H1 (cell line): ENCODE measurements around the gene NUP133. TPM values are rescaled to one million over a fixed set of nuclear protein-coding genes. Genes with fewer than 3 reads are reported as not detected.
A peak's percentile ranks its signal among the peaks of the same experiment; 100 is the strongest.

ENCODE experiments used
- CTCF ChIA-PET: fragments of 300-600 bp; sonication (Branson Sonifier 250); formaldehyde crosslinking; loops from one replicate; lab custom pipeline; 2021; ENCODE audit not compliant: partially characterized antibody; lab: Charles Lee
- POLR2A ChIA-PET: fragments of 300-600 bp; sonication (Branson Sonifier 250); formaldehyde crosslinking; loops from one replicate; lab custom pipeline; 2021; ENCODE audit warnings: inconsistent platforms; ENCODE audit not compliant: partially characterized antibody; lab: Charles Lee
- DNase-seq, 2 experiments: peaks; one replicate each; pipeline versions ENCODE4 v3.0.0 to v3.0.0-alpha.2; 2010 to 2022; ENCODE audit warnings: low spot score in 2 of 2, low read depth in 1 of 2, mixed read lengths in 1 of 2
- FAIRE-seq: peaks from 2 replicates; lab custom pipeline; 2011; peaks lifted over from hg19 to GRCh38; lab: Jason Lieb, UNC
- H2AFZ ChIP-seq: 2 replicates; pipeline ENCODE4 v1.8.1; 2012; ENCODE audit warnings: low read length, inconsistent platforms
- H2AK5ac ChIP-seq: 2 replicates; pipeline ENCODE4 v1.6.1; 2013; ENCODE audit warnings: low read depth, low read length
- H2BK120ac ChIP-seq: replicated peaks from 2 replicates; pipeline ENCODE3; 2013; ENCODE audit warnings: low read depth, low read length, inconsistent platforms
- H2BK12ac ChIP-seq: 2 replicates; pipeline ENCODE4 v1.6.1; 2013; ENCODE audit warnings: low read depth, low read length
- H2BK15ac ChIP-seq: 2 replicates; pipeline ENCODE4 v1.6.1; 2013; ENCODE audit warnings: low read length
- H2BK20ac ChIP-seq: 2 replicates; pipeline ENCODE4 v1.6.1; 2013; ENCODE audit warnings: low read length
- H2BK5ac ChIP-seq: 2 replicates; pipeline ENCODE4 v1.6.1; 2013; ENCODE audit warnings: low read depth, low read length
- H3K14ac ChIP-seq: 2 replicates; pipeline ENCODE4 v1.6.1; 2013; ENCODE audit warnings: inconsistent platforms; ENCODE audit not compliant: insufficient read length
- H3K18ac ChIP-seq: 2 replicates; pipeline ENCODE4 v1.6.1; 2013; ENCODE audit warnings: low read length; ENCODE audit errors: extremely low read depth
- H3K23ac ChIP-seq: 2 replicates; pipeline ENCODE4 v1.6.1; 2013; ENCODE audit warnings: inconsistent platforms; ENCODE audit not compliant: insufficient read length
- H3K23me2 ChIP-seq: 2 replicates; pipeline ENCODE4 v1.6.1; 2013; ENCODE audit warnings: low read depth, low read length
- H3K27ac ChIP-seq: 2 replicates; pipeline ENCODE4 v1.6.1; 2011; ENCODE audit warnings: low read depth, low read length, inconsistent platforms
- H3K27me3 ChIP-seq, 4 experiments: replicated peaks in 1 of 4; 1 replicate in 1 of 4; 2 replicates in 3 of 4; pipeline versions ENCODE4 v1.6.1 to v1.8.1; 2011 to 2013; ENCODE audit warnings: low read length in 3 of 4, mild to moderate bottlenecking in 3 of 4, inconsistent platforms in 2 of 4, mixed read lengths in 2 of 4, moderate library complexity in 1 of 4; ENCODE audit not compliant: control insufficient read depth in 3 of 4, insufficient read depth in 3 of 4; ENCODE audit errors: extremely low read depth in 1 of 4
- H3K36me3 ChIP-seq, 4 experiments: 2 replicates each; pipeline versions ENCODE4 v1.6.1 to v1.8.1; 2011 to 2013; ENCODE audit warnings: mild to moderate bottlenecking in 4 of 4, low read length in 3 of 4, moderate library complexity in 2 of 4, control low read depth in 1 of 4, inconsistent platforms in 1 of 4; ENCODE audit not compliant: insufficient read depth in 4 of 4, control insufficient read depth in 2 of 4
- H3K4ac ChIP-seq: replicated peaks from 2 replicates; pipeline ENCODE3; 2013; ENCODE audit warnings: low read length, low read depth, mixed read lengths, inconsistent platforms; ENCODE audit not compliant: insufficient read length
- H3K4me1 ChIP-seq, 4 experiments: replicated peaks in 1 of 4; 1 replicate in 1 of 4; 2 replicates in 3 of 4; pipeline versions ENCODE4 v1.6.1 to v1.8.1; 2011 to 2013; ENCODE audit warnings: low read length in 3 of 4, inconsistent platforms in 2 of 4, mixed read lengths in 1 of 4; ENCODE audit not compliant: insufficient read depth in 4 of 4, control insufficient read depth in 3 of 4
- H3K4me2 ChIP-seq, 2 experiments: 2 replicates each; pipeline versions ENCODE4 v1.6.1 to v1.8.1; 2011 to 2013; ENCODE audit warnings: low read depth in 2 of 2, low read length in 2 of 2, control low read depth in 1 of 2, inconsistent platforms in 1 of 2, mild to moderate bottlenecking in 1 of 2; ENCODE audit not compliant: insufficient read depth in 1 of 2
- H3K4me3 ChIP-seq, 4 experiments: fragments of 200-600, 300-600 bp in 1 of 4; sonication (generic), shearing (Covaris generic), sonication (Bioruptor Twin) in 1 of 4; 2 replicates each; pipeline versions ENCODE4 v1.5.1 to v1.8.1; 2011 to 2016; ENCODE audit warnings: low read length in 4 of 4, low read depth in 3 of 4, control low read depth in 2 of 4, inconsistent platforms in 2 of 4, mild to moderate bottlenecking in 2 of 4, mixed read lengths in 1 of 4, moderate library complexity in 1 of 4; ENCODE audit not compliant: insufficient read depth in 2 of 4; ENCODE audit errors: extremely low read depth in 1 of 4
- H3K56ac ChIP-seq: replicated peaks from 2 replicates; pipeline ENCODE3; 2013; ENCODE audit warnings: low read depth, mild to moderate bottlenecking, mixed read lengths, low read length, inconsistent platforms; ENCODE audit not compliant: insufficient read length
- H3K79me1 ChIP-seq: 2 replicates; pipeline ENCODE4 v1.6.1; 2013; ENCODE audit warnings: low read depth, low read length, control low read depth
- H3K79me2 ChIP-seq, 2 experiments: 2 replicates each; pipeline versions ENCODE4 v1.6.1 to v1.8.1; 2012 to 2013; ENCODE audit warnings: low read length in 2 of 2, mild to moderate bottlenecking in 2 of 2, inconsistent platforms in 1 of 2; ENCODE audit not compliant: insufficient read depth in 2 of 2, control insufficient read depth in 1 of 2
- H3K9ac ChIP-seq, 4 experiments: replicated peaks in 1 of 4; 1 replicate in 1 of 4; 2 replicates in 3 of 4; pipeline versions ENCODE4 v1.6.1 to v1.8.1; 2011 to 2013; ENCODE audit warnings: low read depth in 3 of 4, low read length in 3 of 4, control low read depth in 2 of 4, mild to moderate bottlenecking in 2 of 4, moderate library complexity in 2 of 4, inconsistent platforms in 1 of 4; ENCODE audit errors: extremely low read depth in 1 of 4
- H3K9me3 ChIP-seq, 2 experiments: 2 replicates each; pipeline versions ENCODE4 v1.6.1 to v1.8.1; 2012 to 2013; ENCODE audit warnings: mild to moderate bottlenecking in 2 of 2, moderate library complexity in 2 of 2, control low read depth in 1 of 2, inconsistent platforms in 1 of 2, low read depth in 1 of 2, low read length in 1 of 2, mixed read lengths in 1 of 2; ENCODE audit not compliant: insufficient read depth in 2 of 2
- H4K20me1 ChIP-seq, 2 experiments: replicated peaks in 1 of 2; 2 replicates each; pipeline versions ENCODE3 to v1.8.1; 2011 to 2013; ENCODE audit warnings: inconsistent platforms in 2 of 2, low read length in 2 of 2, mild to moderate bottlenecking in 1 of 2; ENCODE audit not compliant: insufficient read depth in 2 of 2, control insufficient read depth in 1 of 2
- H4K5ac ChIP-seq: 2 replicates; pipeline ENCODE4 v1.6.1; 2013; ENCODE audit warnings: low read length, low read depth, mixed read lengths, inconsistent platforms; ENCODE audit not compliant: insufficient read length
- H4K8ac ChIP-seq: 2 replicates; pipeline ENCODE4 v1.8.0; 2013; ENCODE audit warnings: mild to moderate bottlenecking, moderate library complexity, low read length, inconsistent platforms; ENCODE audit not compliant: insufficient read depth; ENCODE audit errors: extremely low read depth
- H4K91ac ChIP-seq: replicated peaks from 2 replicates; pipeline ENCODE3; 2013; ENCODE audit warnings: low read length, mixed read lengths, inconsistent platforms; ENCODE audit not compliant: insufficient read length
- CBX5 ChIP-seq: fragments of 300-800, 300-1000 bp; sonication (generic); IDR thresholded peaks from 2 replicates; pipeline ENCODE4 v1.7.1; 2016; ENCODE audit warnings: antibody characterized with exemption, low read length, low read depth
- CBX8 ChIP-seq: fragments of 300-800, 300-1000 bp; sonication (generic); IDR thresholded peaks from 2 replicates; pipeline ENCODE4 v1.7.1; 2016; ENCODE audit warnings: low read depth, low read length, borderline replicate concordance
- E2F6 ChIP-seq: IDR thresholded peaks from 2 replicates; pipeline ENCODE4 v1.6.1; 2012; ENCODE audit warnings: inconsistent platforms
- EZH2 ChIP-seq: fragments of 200-600 bp; sonication (generic); IDR thresholded peaks from 2 replicates; pipeline ENCODE4 v1.7.1; 2012; ENCODE audit warnings: low read depth, mild to moderate bottlenecking, moderate library complexity, low read length, inconsistent platforms; ENCODE audit not compliant: severe bottlenecking
- MAX ChIP-seq: IDR thresholded peaks from 2 replicates; pipeline ENCODE4 v1.6.1; 2012; ENCODE audit warnings: inconsistent platforms
- SUZ12 ChIP-seq: fragments of 200-600 bp; sonication (generic); IDR thresholded peaks from 2 replicates; pipeline ENCODE4 v1.6.1; 2012; ENCODE audit warnings: mild to moderate bottlenecking, inconsistent platforms, low read length, moderate library complexity, mixed read lengths
- WGBS, 2 experiments: shearing (Covaris generic) in 1 of 2; methylation state at CpG; one replicate each; pipeline versions ENCODE4 v1.1.6 to v1.1.7; 2013 to 2015; ENCODE audit warnings: low lambda C conversion rate in 2 of 2, mixed read lengths in 2 of 2, inconsistent platforms in 1 of 2, low coverage in 1 of 2, missing lambda C conversion rate in 1 of 2; ENCODE audit not compliant: insufficient replicate concordance in 2 of 2, insufficient coverage in 1 of 2, insufficient read length in 1 of 2; ENCODE audit errors: extremely low coverage in 1 of 2, missing lambda C conversion rate in 1 of 2; 5-methylcytosine and 5-hydroxymethylcytosine counted together
- polyA plus RNA-seq, 7 experiments: library from polyadenylated mRNA; depleted of rRNA in 3 of 7; stranded (reverse) in 5 of 7; unstranded in 2 of 7; fragments of >200 nt in 5 of 7; fragments of 200-250 nt in 2 of 7; gene quantifications; 1 replicate in 5 of 7; 2 replicates in 1 of 7; 4 replicates in 1 of 7; pipeline versions ENCODE4 v1.2.1 to v1.2.3, GENCODE V29; 2011 to 2013; ENCODE audit warnings: missing spikeins in 2 of 7, mixed read lengths in 2 of 7
- total RNA-seq: library from RNA; stranded (reverse); fragmentation: NEBNext Ultra II Directional; extraction: Animal tissue kit (Norgen Biotek cat#: 25700); gene quantifications from 2 replicates; pipeline ENCODE4 v1.2.1, GENCODE V29; 2021

NUP133 gene
- total and polyA plus RNA-seq, 2 of the 8 experiments (the other 6 are each of a cell fraction or from before 2014, with no cell fraction given) = 20.6 to 72.1 TPM

- no peak for FAIRE-seq
- no peak overlapping the region for H3K56ac ChIP-seq
- H3K23me2 ChIP-seq = peaks cover 7% of the 10 kb centered on the region
- no peak overlapping the region for H3K4ac ChIP-seq
- H2AK5ac ChIP-seq = peak overlapping the region; percentile 32; the same call in 1 of the 2 replicates
- peak overlapping the region; percentile 9 to 64 (median 35); a peak in 7 of 8 replicates for H3K4me3 ChIP-seq
- 0 out of 7 replicates have a peak overlapping the region, but pooled peaks of 2 of the 4 experiments have one; percentile 3 to 4 for H3K9ac ChIP-seq
- WGBS, 2 experiments = 50% methylated on average over 19 of the region's 19 CpGs; no CpG with 5 or more reads in 1 of the 2 experiments
- peaks cover 0 to 18% (median 10%) of the 10 kb centered on the region in 4 experiments; a peak in 6 of 7 replicates for H3K4me1 ChIP-seq
- peaks cover 0 to 5% of the 10 kb centered on the region in 2 experiments for H4K20me1 ChIP-seq
- no peaks in the 10 kb centered on the region; the same call in 1 of the 2 replicates for H3K79me1 ChIP-seq
- H3K36me3 ChIP-seq = no peaks in the 10 kb centered on the region; a peak in 1 of 8 replicates
- no peak overlapping the region for H4K5ac ChIP-seq
- H2BK15ac ChIP-seq = peak overlapping the region; percentile 2; the same call in 1 of the 2 replicates
- no peak overlapping the region for H2BK5ac ChIP-seq
- H3K27ac ChIP-seq = no peak overlapping the region
- ChIA-PET CTCF (interaction anchor here (2.8 kb wide), 1 partner anchor 178 kb away, joined by 10 read pairs; no protein-coding TSS in a partner anchor), POLR2A (interaction anchor here (0.9 to 6.1 kb wide), 8 partner anchors 13 to 99 kb away, joined by 3 to 48 read pairs (median 4); partner anchors contain the start of gene NUP133)
- no peak overlapping the region for H3K14ac ChIP-seq
- peaks cover 35 to 63% (median 58%) of the 10 kb centered on the region in 4 experiments for H3K27me3 ChIP-seq
- no peak overlapping the region for H2BK120ac ChIP-seq
- no peak overlapping the region for H2AFZ ChIP-seq
- no peak overlapping the region for H4K91ac ChIP-seq
- H3K23ac ChIP-seq = no peak overlapping the region
- H3K18ac ChIP-seq = no peak overlapping the region; the same call in 1 of the 2 replicates
- 0 out of 2 replicates have a peak overlapping the region, but pooled peaks have one; percentile 48 for H2BK20ac ChIP-seq
- DNase-seq = no peak
- H3K4me2 ChIP-seq = peak overlapping the region; percentile 76
- H2BK12ac ChIP-seq = peak overlapping the region; percentile 82; the same call in 1 of the 2 replicates
- no peaks in the 10 kb centered on the region for H3K79me2 ChIP-seq
- no peaks in the 10 kb centered on the region for H3K9me3 ChIP-seq
- no peak overlapping the region for H4K8ac ChIP-seq
- no peak for TF ChIP-seq CBX5
- peak; percentile 93 for TF ChIP-seq EZH2
- TF ChIP-seq CBX8 = no peak
- peak; percentile 81 for TF ChIP-seq E2F6
- peak; percentile 92; the same call in 1 of the 2 replicates for TF ChIP-seq SUZ12
- peak; percentile 38; the same call in 1 of the 2 replicates for TF ChIP-seq MAX
Observed at GRCh38 chr1:229433364-229434004, 74.7 kb downstream of the NUP133 start.
